MM.1S (cell line): ENCODE results near the gene FAM3D.

Source experiments
- CTCF ChIP-seq: fragments of 300-600 bp; sonication (generic); IDR thresholded peaks from 2 replicates; pipeline ENCODE4 v1.5.1; 2016; ENCODE audit warnings: antibody characterized with exemption, low read length, mixed read lengths
- EZH2 ChIP-seq: fragments of 300-600 bp; sonication (generic); optimal IDR thresholded peaks from 2 replicates; pipeline ENCODE3; 2017; ENCODE audit warnings: low read depth, mild to moderate bottlenecking, antibody characterized with exemption, low read length, mixed read lengths
- EZH2phosphoT487 ChIP-seq: fragments of 300-600 bp; sonication (generic); IDR thresholded peaks from 2 replicates; pipeline ENCODE4 v1.6.1; 2018; ENCODE audit warnings: antibody characterized with exemption, low read length

GRCh38 chr3:58683001-58683458 lies 16.5 kb upstream of the FAM3D start:
- TF ChIP-seq EZH2, result no peak
- TF ChIP-seq CTCF, result no peak
- TF ChIP-seq EZH2phosphoT487, result no peak
